Activated CD8-positive, alpha-beta T cell treated with anti-CD3 and anti-CD28 coated beads for 36 hours (primary cell): ENCODE measurements around the gene UVRAG. TPM values are rescaled to one million over a fixed set of nuclear protein-coding genes. Genes with fewer than 3 reads are reported as not detected.
"Not testable (repeated sequence)": the region's sequence is repeated elsewhere in the genome, so short reads cannot be mapped to it uniquely, and the experiment has no call there.

Experiments
- ATAC-seq: fragments of 200-7000 bp; cut with Tn5 transposase; one replicate; pipeline ENCODE4 v1.10.0; 2021; ENCODE audit warnings: mild to moderate bottlenecking, moderate library complexity
- CTCF ChIA-PET: fragments of 350-600 bp; sonication (Branson Sonifier 250); formaldehyde crosslinking; loops from one replicate; lab custom pipeline; 2021; ENCODE audit warnings: antibody characterized with exemption; lab: Charles Lee
- POLR2A ChIA-PET: fragments of 350-600 bp; sonication (Branson Sonifier 250); formaldehyde crosslinking; loops from one replicate; lab custom pipeline; 2021; ENCODE audit warnings: antibody characterized with exemption; lab: Charles Lee
- DNase-seq: peaks from one replicate; pipeline ENCODE4 v3.0.0-alpha.2; 2020
- H3K27ac Mint-ChIP-seq: one replicate; pipeline ENCODE4 v1.8.0; 2021; ENCODE audit warnings: mild to moderate bottlenecking, mixed read lengths
- H3K27me3 Mint-ChIP-seq: one replicate; pipeline ENCODE4 v1.8.0; 2021; ENCODE audit warnings: mixed read lengths
- H3K36me3 Mint-ChIP-seq: one replicate; pipeline ENCODE4 v1.8.0; 2021; ENCODE audit warnings: low read depth, mixed read lengths
- H3K4me1 Mint-ChIP-seq: one replicate; pipeline ENCODE4 v1.8.0; 2021; ENCODE audit warnings: low read depth, mixed read lengths
- H3K4me3 Mint-ChIP-seq: one replicate; pipeline ENCODE4 v1.8.0; 2021; ENCODE audit warnings: mild to moderate bottlenecking, moderate library complexity, mixed read lengths
- H3K9me3 Mint-ChIP-seq: one replicate; pipeline ENCODE4 v1.8.0; 2021; ENCODE audit warnings: mixed read lengths
- CTCF ChIP-seq: fragments of 200-600 bp; IDR thresholded peaks from one replicate; pipeline ENCODE4 v1.8.0; 2022; ENCODE audit warnings: antibody characterized with exemption, mild to moderate bottlenecking
- intact Hi-C: fragments of 100-400 bp; cut with micrococcal nuclease; formaldehyde crosslinking; loops from one replicate; pipeline ENCODE4 v1.10.0; 2022
- total RNA-seq, 2 experiments: library from RNA; stranded (reverse); gene quantifications; one replicate each; pipeline ENCODE4 v1.2.3, GENCODE V29; 2021

Gene UVRAG
- total RNA-seq, 2 experiments from 2014 or later, result 14.4 to 15.7 TPM

GRCh38 chr11:76075716-76076115 is 260.7 kb downstream of the UVRAG start:
- peaks cover 12% of the 10 kb centered on the region for H3K36me3 Mint-ChIP-seq
- peaks cover 8% of the 10 kb centered on the region for H3K9me3 Mint-ChIP-seq
- peaks cover 13% of the 10 kb centered on the region for H3K4me1 Mint-ChIP-seq
- H3K27me3 Mint-ChIP-seq, result no peaks in the 10 kb centered on the region
- POLR2A ChIA-PET, result interaction anchor here (0.7 kb wide), 1 partner anchor 122 kb away, joined by 3 read pairs; no protein-coding TSS in a partner anchor
- CTCF ChIA-PET, result interaction anchor here (3.2 kb wide), 1 partner anchor 76 kb away, joined by 12 read pairs; no protein-coding TSS in a partner anchor
- no peak overlapping the region for H3K4me3 Mint-ChIP-seq
- DNase-seq (no peak), ATAC-seq (no peak)
- no peak overlapping the region for H3K27ac Mint-ChIP-seq
- intact Hi-C loops, result no loop called here
- TF ChIP-seq CTCF, result no peak

GRCh38 chr11:76076253-76076652 is 261.2 kb downstream of the UVRAG start:
- CTCF ChIA-PET, result interaction anchor here (3.2 kb wide), 1 partner anchor 76 kb away, joined by 12 read pairs; no protein-coding TSS in a partner anchor

GRCh38 chr11:76076749-76077148 is 261.7 kb downstream of the UVRAG start:
- no peak overlapping the region for H3K27ac Mint-ChIP-seq
- H3K36me3 Mint-ChIP-seq, result peaks cover 12% of the 10 kb centered on the region
- CTCF ChIA-PET, result interaction anchor here (1.6 kb wide), 1 partner anchor 75 kb away, joined by 8 read pairs; no protein-coding TSS in a partner anchor
- intact Hi-C loops, result no loop called here
- H3K4me3 Mint-ChIP-seq, result no peak overlapping the region
- POLR2A ChIA-PET, result no interaction called here
- H3K27me3 Mint-ChIP-seq, result no peaks in the 10 kb centered on the region
- DNase-seq (no peak), ATAC-seq (no peak)
- TF ChIP-seq CTCF, result no peak
- H3K4me1 Mint-ChIP-seq, result peaks cover 13% of the 10 kb centered on the region
- H3K9me3 Mint-ChIP-seq, result peaks cover 8% of the 10 kb centered on the region

More at GRCh38 chr11:76076253-76076652, 261.2 kb downstream of the UVRAG start:
- H3K9me3 Mint-ChIP-seq, H3K27me3 Mint-ChIP-seq, H3K4me3 Mint-ChIP-seq, H3K27ac Mint-ChIP-seq, DNase-seq, ATAC-seq, intact Hi-C loops: not testable (repeated sequence)
- Mint-ChIP-seq H3K36me3 (peaks cover 12% of the 10 kb centered on the region), H3K4me1 (peaks cover 13% of the 10 kb centered on the region)
- POLR2A ChIA-PET, result interaction anchor here (0.7 kb wide), 1 partner anchor 122 kb away, joined by 3 read pairs; no protein-coding TSS in a partner anchor

GRCh38 chr11:76077575-76078150 is 262.7 kb downstream of the UVRAG start:
- H3K27me3 Mint-ChIP-seq, result no peaks in the 10 kb centered on the region
- H3K9me3 Mint-ChIP-seq, result peaks cover 8% of the 10 kb centered on the region
- CTCF ChIA-PET, result interaction anchor here (1.6 kb wide), 1 partner anchor 74 kb away, joined by 8 read pairs; no protein-coding TSS in a partner anchor
- H3K4me1 Mint-ChIP-seq, result peaks cover 13% of the 10 kb centered on the region
- POLR2A ChIA-PET, result interaction anchor here (0.7 kb wide), 1 partner anchor 47 kb away, joined by 4 read pairs; no protein-coding TSS in a partner anchor
- DNase-seq, result no peak
- intact Hi-C loops, result no loop called here
- H3K36me3 Mint-ChIP-seq, result peaks cover 12% of the 10 kb centered on the region
- TF ChIP-seq CTCF, result no peak
- H3K27ac Mint-ChIP-seq, result no peak overlapping the region
- ATAC-seq, result no peak
- H3K4me3 Mint-ChIP-seq, result no peak overlapping the region

GRCh38 chr11:76081084-76081483 is 266.1 kb downstream of the UVRAG start:
- CTCF ChIA-PET, result interaction anchor here (0.8 kb wide), 1 partner anchor 14 kb away, joined by 3 read pairs; no protein-coding TSS in a partner anchor

More at GRCh38 chr11:76081084-76081483, 266.1 kb downstream of the UVRAG start:
- H3K4me1 Mint-ChIP-seq, H3K36me3 Mint-ChIP-seq, intact Hi-C loops, H3K4me3 Mint-ChIP-seq, H3K9me3 Mint-ChIP-seq, DNase-seq, POLR2A ChIA-PET, H3K27me3 Mint-ChIP-seq, ATAC-seq, H3K27ac Mint-ChIP-seq: not testable (repeated sequence)
